HG03025 (cell line): ENCODE data around the gene DDX43.
"Not testable (repeated sequence)": the region's sequence is repeated elsewhere in the genome, so short reads cannot be mapped to it uniquely, and the experiment has no call there.

Experiments used
- ATAC-seq: cut with Tn5 transposase; IDR thresholded peaks from one replicate; pipeline ENCODE4 v1.9.1; 2021; ENCODE audit warnings: mild to moderate bottlenecking, moderate library complexity; ENCODE audit not compliant: unreplicated experiment, low FRiP score

The DDX43 gene

GRCh38 chr6:73394577-73395354, at the start of gene DDX43:
TSS of gene DDX43 (plus strand) at chr6:73394828. CDS start at chr6:73394906, 78 bp downstream.
- peak; percentile 62 for ATAC-seq

- no peak for ATAC-seq
These were observed 46.0 kb upstream of the DDX43 start for GRCh38 chr6:73348550-73349204.

DNA sequence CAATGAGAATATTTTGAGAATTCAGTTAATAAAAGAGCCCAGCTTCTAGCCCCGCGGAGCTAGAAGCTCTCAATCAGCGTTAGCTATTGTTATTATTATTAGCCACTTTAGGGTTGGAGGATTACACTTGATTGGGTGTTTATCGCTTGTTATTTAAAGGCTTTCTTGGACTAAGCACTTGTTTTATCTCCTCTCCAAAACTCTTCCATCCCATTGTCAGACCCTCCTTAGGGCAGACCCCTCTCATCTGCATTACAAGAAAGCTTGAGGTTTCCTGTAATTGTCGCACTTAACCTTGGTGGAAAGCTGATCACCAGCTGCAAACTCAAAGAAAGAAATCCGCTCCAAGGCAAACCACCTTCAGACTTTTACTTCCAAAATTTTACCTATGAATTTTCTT, 45.3 kb upstream of the DDX43 start:
- no peak for ATAC-seq

GRCh38 chr6:73353636-73354593, 40.7 kb upstream of the DDX43 start, which contains the start of gene DPPA5:
TSS of gene DPPA5 (minus strand) at chr6:73354276. CDS start at chr6:73354225, 51 bp downstream.
- ATAC-seq: no peak

GRCh38 chr6:73362358-73362757, 32.3 kb upstream of the DDX43 start, which contains the start of gene KHDC3L:
TSS of gene KHDC3L (plus strand) at chr6:73362658. CDS start at chr6:73362730, 72 bp downstream.
- no peak for ATAC-seq

DNA sequence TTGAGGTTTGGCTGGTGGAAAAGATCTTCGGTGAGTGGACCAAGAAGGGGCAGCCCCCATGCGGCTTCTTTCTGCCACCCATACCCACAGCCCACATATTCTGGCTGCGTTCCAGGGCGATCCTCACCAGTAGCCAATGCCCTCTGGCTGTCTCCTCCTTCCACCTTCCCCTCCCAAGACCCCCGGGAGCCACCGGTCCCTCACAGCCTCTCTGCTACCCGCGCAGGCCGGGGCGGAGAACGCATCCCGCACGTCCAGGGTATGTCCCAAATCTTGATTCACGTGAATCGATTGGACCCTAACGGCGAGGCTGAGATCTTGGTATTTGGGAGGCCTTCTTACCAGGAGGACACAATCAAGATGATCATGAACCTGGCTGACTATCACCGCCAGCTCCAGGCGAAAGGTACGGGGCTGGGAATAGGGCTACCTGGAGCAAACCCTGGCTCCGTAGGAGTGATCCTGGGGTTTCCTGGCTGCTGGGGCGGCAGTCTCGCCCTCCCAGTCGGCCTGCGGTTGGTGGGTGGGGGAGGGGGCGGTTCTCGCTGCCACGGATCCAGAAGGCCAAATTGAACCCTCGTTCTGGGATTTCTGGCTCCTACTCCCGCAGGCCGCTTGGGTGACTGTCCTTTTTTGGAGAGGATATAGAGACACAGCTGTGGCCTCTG, 31.6 kb upstream of the DDX43 start:
- ATAC-seq: no peak

DNA sequence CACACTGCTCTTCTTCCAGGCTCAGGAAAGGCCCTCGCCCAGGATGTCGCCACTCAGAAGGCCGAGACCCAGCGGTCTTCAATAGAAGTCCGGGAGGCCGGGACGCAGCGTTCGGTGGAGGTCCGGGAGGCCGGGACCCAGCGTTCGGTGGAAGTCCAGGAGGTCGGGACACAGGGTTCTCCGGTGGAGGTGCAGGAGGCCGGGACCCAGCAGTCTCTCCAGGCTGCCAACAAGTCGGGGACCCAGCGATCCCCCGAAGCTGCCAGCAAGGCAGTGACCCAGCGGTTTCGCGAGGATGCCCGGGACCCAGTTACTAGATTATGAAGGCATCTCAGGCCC, 31.1 kb upstream of the DDX43 start:
- ATAC-seq: no peak

GRCh38 chr6:73364121-73364520, 30.5 kb upstream of the DDX43 start:
- ATAC-seq: no peak

GRCh38 chr6:73364549-73364948, 30.1 kb upstream of the DDX43 start:
- no peak for ATAC-seq

DNA sequence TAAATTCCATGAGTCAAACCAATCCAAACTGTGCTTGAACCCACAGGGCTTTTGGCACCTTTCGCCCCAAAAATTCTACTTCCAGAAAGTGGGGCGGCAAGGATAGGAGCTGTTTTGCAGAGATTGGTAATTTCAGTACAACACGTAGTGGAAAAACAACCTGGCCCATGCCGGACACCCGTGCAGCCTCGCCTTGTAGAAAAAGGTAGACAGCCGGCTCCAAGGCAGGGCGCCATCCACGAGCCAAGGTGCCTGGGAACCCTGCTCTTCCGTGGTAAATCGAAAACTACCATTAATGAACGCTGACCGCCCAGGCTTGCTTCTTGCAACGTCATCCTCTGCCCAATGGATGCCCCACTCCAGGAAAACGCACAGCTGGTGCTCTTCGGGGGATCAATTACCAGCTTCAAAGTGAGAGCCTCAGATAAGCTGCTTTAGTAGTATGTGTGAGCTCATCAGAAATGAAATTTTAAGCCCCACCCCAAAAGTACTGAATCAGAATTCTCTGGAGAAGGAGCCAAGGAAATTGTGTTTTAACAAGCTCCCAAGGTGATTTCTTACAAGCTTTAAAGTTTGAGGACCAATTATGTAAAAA, 26.8 kb upstream of the DDX43 start:
- ATAC-seq: no peak

- ATAC-seq: no peak
These were observed 26.0 kb upstream of the DDX43 start for GRCh38 chr6:73368675-73369074.

DNA sequence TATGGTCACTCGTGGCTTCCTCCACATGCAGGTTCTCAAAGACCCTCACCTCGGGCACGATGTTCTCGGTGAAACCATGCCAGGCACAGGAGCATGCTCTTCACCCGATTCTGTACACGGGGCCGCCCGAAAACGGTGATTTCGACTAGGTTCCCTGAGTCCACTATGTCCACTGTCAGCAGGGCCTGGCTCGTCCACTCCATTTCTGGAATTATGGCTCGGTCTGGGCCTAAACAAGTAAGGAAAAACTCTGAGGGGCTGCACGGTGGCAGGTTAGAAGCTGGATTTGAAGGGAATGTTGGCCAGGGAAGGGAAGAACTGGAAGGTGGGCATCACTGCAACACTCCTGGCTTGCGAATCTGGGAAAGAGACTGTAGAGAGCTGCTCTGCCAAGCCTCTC, 25.5 kb upstream of the DDX43 start:
- no peak for ATAC-seq

DNA sequence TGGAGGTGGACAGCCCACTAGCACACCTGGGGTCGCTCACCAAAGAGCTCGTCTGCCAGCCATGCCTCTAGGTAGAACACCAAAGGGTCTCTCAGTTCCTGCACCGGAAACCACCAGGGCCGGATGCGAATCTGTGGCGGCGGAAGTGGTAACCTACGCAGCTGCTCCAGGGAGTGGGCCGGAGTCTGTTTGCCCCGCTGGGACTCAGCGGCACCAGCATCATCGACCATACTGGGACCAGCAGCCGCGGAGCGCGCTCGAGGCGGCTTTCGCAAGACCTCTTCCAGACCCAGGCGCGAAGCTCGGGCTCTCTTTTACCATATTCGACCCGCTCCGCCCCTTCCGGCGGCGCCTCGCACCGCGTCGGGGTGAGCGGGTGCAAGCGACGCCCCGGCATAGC, 25.1 kb upstream of the DDX43 start, which contains the start of gene OOEP:
TSS of gene OOEP (minus strand) at position 335 of the 400 bp plus-strand sequence. CDS start at position 230, 105 bp downstream.
- no peak for ATAC-seq

GRCh38 chr6:73371984-73372383, 22.6 kb upstream of the DDX43 start:
- ATAC-seq: no peak

DNA sequence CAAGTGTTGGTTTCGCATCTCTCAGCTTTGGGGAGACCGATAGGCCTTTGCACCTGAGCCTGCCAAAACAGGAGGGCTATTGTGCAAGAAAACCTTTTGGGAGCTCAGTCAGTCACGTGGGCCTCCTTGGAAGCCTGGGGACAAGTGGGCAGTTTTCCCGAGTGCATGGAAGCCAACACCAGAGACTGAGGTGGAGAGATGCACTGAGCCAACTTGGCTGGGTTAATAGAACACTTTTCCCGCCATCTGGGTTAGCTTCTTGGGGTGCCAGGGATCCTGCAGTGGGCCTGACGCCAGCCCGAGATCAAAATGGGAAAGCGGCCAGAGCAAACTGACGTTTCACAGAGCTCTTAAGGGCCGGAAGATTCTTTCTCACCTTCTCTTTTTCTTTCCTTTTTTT, 22.1 kb upstream of the DDX43 start:
- no peak for ATAC-seq

GRCh38 chr6:73375216-73375615, 19.4 kb upstream of the DDX43 start:
- ATAC-seq: no peak

DNA sequence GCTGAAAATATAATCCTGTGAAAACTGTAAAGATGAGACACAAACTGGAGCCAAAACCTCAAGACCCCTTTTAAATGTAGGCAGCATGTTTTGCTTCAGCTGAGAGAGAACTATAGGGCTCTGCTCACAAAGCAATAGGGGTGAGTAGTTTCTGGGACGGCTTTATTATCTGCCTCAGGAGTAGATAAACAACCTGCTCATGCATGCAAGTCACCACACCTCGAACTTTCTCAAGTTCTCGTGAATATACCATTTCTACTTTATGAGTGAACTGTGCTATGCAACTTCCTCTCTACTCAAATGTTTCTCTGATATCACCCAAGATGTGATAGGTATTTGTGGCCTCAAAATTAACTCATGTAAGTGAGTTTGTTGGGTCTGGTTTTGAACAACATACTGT, 17.4 kb upstream of the DDX43 start:
- no peak for ATAC-seq

DNA sequence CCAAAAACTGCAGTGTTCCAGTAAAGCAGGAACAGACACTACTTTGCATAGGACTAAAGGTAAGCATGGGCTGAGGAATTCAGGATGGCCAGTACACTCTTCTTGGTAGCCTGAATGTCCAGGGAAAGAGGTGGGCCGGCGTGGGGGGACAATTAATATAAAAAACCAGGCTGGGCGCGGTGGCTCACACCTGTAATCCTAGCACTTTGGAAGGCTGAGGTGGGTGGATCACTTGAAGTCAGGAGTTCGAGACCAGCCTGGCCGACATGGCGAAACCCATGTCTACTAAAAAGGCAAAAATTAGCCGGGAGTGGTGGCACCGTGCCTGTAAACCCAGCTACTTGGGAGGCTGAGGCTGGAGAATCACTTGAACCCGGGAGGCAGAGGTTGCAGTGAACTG, 13.1 kb upstream of the DDX43 start:
- ATAC-seq: not testable (repeated sequence)

GRCh38 chr6:73382462-73383113, 12.0 kb upstream of the DDX43 start:
- no peak for ATAC-seq
